ENCODE data around the gene FXR2. TPM values are rescaled to one million over a fixed set of nuclear protein-coding genes. Genes with fewer than 3 reads are reported as not detected.

FXR2 gene
- total and polyA plus RNA-seq, 9 of the 15 experiments (the other 6 are each of a cell fraction or from before 2014, with no cell fraction given): 2.0 to 49.3 (median 24.5) TPM

- TF ChIP-seq, protein P1, sequence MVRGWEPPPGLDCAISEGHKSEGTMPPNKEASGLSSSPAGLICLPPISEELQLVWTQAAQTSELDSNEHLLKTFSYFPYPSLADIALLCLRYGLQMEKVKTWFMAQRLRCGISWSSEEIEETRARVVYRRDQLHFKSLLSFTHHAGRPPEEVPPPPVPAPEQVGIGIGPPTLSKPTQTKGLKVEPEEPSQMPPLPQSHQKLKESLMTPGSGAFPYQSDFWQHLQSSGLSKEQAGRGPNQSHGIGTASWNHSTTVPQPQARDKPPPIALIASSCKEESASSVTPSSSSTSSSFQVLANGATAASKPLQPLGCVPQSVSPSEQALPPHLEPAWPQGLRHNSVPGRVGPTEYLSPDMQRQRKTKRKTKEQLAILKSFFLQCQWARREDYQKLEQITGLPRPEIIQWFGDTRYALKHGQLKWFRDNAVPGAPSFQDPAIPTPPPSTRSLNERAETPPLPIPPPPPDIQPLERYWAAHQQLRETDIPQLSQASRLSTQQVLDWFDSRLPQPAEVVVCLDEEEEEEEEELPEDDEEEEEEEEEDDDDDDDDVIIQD (CRISPR knock-in tag; IDR thresholded peaks at IDR 0.05): no peak
- TF ChIP-seq HMG20B (CRISPR knock-in tag; IDR thresholded peaks at IDR 0.05): no peak
- peak; percentile 80 for TF ChIP-seq ZNF592 (IDR thresholded peaks at IDR 0.05)
- TF ChIP-seq IRF2 (CRISPR knock-in tag; IDR thresholded peaks at IDR 0.05): no peak
- TF ChIP-seq E2F6 (IDR thresholded peaks at IDR 0.05; ENCODE audit: borderline replicate concordance in 1 of 2, extremely low read depth in 1 of 2, insufficient read depth in 1 of 2, insufficient read length in 1 of 2, low read depth in 1 of 2, low read length in 1 of 2, poor library complexity in 1 of 2, severe bottlenecking in 1 of 2): peak in 1 of 2 experiments; percentile 39
- no peak for TF ChIP-seq ZNF57 (CRISPR knock-in tag; IDR thresholded peaks at IDR 0.05)
- TF ChIP-seq CREM (IDR thresholded peaks at IDR 0.05; ENCODE audit: low read depth): peak; percentile 52
- no peak for TF ChIP-seq RB1 (IDR thresholded peaks at IDR 0.05; ENCODE audit: low read depth)
- 0 out of 2 replicates have a peak, but pooled peaks have one; percentile 19 for TF ChIP-seq NR2C1 (IDR thresholded peaks at IDR 0.05)
- TF ChIP-seq NR2C1 (tag; IDR thresholded peaks at IDR 0.05): 0 out of 2 replicates have a peak, but pooled peaks have one; percentile 23
Measured at GRCh38 chr17:7586673-7587419, 27.9 kb downstream of the FXR2 start (continued).

Data from K562 (cell line).